GM18520 (cell line): Measurements from ENCODE around the gene ERF.

Experiments
- ATAC-seq: cut with Tn5 transposase; IDR thresholded peaks from one replicate; pipeline ENCODE4 v1.9.1; 2021; ENCODE audit not compliant: unreplicated experiment

Gene ERF

DNA sequence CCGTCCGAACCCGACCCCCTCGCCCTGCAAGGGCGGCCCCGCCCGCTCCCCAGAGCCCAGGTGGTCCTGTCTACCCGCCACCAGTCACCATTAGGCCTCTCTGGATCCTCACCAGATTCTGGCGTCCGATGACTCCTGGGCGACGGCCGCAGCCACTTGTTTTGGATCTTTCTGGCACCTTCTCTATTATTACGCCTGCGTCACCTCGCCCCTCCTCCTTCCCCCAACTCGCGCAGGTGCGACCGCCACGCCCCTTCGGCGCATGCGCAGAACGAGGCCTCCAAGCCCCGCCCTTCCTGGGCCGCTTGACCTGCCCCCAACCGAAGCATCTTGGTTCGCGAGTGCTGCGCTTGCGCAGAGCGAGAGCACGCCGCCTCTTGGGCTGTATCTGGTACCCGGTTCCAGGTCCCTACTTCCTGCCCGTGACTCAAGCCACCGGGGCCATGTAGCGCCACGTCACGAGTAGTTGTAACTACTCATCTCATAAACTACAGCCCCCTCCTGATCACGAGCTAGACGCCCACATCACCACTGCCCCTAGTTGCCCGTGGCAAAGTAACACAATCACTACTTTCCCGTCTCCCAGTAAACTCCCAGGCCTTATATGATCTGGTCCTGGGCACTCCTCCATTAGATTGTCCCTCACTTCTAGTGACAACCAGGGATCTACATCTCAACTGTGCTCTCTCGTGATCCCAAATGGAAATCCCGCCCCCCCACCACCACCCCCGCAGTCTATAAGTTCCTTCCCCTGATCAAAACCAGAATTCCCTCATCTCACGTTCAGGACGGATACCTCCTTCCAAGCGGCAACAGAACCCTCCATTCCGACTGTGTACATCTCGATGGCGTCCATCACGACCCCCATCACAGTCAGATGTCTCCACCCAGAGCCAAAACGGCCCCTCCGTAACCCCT, 37.1 kb downstream of the ERF start, which contains the start of gene DEDD2:
Gene DEDD2 (minus strand): TSS at position 158 of the 918 bp plus-strand sequence. CDS start 670 bp downstream, outside the sequence.
- ATAC-seq, result peak; percentile 61

DNA sequence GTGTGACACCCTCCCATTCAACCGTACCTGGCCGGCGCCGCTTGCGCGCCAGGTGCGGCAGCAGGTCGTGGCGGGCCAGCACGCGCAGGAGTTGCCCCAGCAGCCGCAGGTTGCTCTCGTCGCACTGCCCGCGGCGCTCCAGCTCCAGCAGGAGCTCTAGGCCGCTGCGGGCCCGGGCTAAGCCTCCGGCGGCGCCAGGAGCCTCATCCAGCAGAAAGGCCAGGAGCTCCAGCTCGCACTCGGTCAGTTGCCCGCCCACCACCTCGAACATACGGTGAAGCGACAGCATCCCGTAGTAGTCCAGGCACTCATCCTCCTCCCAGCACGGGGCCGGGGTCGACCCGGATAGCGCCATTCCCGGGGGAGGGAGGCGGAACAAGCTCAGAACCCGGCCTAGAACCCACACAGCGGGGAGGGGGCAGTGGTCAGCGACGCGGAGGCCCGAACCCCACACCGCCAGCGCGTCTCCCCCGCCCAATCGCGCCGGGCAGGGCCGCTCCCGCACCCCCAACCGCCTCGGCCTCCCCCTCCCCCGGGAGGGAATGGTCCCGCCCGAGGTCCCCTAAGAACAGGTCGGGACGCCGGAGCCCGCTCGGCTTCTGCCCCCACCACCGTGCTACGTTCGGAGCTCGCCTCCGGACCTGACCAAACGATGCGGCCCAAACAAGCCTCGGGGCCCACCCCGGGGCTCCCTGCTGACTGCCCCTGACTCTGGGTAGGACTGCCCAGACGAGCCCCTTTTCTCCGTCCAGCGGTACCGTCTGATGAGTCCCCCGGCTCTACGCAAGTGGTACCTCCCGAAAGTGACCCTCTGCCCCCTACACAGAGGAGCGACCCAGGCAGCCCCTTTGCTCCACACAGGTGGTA, 38.0 kb downstream of the ERF start:
- ATAC-seq, result no peak

DNA sequence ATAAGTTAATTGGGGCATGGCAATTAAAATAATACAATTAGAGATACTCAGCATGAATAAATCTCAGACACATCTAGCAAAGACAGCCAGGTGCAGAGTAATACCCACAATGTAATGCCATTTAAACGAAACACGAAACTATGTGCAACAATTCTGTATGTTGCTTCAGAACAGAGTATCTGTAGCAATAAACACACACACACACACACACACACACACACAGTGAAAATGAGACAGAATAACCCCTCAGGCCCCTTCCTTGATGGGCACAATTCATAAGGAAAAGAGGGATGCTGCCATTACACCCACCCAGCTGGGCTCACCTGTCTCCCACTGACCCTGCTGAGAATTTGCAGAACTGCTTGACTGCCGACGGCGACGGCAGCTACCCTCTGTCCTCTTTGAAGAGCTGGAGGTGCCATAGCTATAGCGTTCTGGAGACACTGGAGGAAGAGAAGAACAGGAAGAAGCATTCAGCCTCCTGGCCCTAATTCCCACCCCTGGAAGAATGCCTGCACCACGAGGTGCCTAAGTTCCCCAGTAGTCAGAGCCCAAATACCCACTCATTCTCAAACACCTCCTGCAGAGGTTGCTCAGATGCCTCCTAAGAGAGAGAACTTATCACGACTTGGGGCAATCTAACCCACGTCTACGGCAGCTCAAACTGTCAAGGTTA, 40.0 kb downstream of the ERF start:
- ATAC-seq, result no peak

DNA sequence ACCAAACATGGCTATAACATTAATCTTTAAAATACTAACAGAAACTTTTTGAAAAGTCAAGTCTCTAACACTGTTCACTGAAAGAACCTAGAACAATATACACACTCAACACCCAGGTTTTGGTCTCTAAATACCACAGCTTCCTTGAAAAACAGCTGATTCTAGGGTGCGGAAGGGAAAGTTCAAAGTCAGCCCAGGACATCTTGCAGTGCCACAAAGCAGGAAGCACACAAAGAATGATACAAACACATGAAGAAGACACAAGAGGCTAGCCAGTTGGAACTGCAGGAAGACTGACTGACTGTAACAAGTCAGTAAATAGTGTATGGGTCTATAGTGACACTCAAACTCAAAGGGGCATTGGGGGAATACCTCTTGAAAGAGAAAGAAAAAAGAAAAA, 42.0 kb downstream of the ERF start:
- ATAC-seq, result no peak

DNA sequence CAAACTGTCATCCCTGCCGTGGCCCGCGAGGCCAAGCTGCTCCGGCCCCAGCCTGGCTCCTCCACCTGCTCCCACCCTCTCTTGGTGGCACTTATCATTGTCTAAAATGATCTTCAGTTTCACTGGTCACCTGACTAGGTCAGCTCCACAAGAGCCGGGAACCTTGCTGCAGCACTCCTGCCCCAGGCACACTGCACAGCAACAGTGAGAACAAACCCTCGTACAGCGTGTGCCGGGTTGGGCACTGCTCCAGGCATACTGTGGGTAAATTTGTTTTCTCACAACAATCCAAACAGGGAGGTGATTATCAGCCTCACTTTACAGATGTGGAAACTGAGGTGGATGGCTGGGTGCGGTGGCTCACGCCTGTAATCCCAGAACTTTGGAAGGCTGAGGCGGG, 46.3 kb downstream of the ERF start:
- no peak for ATAC-seq

DNA sequence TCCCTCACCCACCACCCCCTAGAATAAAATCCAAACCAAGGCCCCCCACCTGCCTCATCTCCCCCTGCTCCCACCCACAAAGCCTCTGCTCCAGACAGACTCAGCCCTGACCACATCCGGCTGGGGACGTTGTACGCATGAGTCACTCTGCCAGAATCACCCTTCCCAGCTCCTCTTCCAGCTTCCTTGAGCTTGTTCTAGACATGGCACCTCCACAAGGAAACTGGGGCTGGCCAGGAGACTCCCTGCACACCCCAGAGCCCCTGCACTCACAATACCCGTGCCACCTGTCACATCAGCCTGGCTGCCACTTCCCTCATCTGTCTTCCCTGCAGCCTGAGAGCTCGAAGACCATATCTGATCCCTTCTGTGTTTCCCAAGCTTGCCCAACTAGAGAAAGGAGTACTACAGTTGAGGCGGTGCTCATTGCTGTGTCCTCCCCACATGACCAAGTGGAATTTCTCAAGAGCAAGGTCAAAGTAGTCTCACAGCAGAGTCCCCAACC, 47.1 kb downstream of the ERF start:
- no peak for ATAC-seq

DNA sequence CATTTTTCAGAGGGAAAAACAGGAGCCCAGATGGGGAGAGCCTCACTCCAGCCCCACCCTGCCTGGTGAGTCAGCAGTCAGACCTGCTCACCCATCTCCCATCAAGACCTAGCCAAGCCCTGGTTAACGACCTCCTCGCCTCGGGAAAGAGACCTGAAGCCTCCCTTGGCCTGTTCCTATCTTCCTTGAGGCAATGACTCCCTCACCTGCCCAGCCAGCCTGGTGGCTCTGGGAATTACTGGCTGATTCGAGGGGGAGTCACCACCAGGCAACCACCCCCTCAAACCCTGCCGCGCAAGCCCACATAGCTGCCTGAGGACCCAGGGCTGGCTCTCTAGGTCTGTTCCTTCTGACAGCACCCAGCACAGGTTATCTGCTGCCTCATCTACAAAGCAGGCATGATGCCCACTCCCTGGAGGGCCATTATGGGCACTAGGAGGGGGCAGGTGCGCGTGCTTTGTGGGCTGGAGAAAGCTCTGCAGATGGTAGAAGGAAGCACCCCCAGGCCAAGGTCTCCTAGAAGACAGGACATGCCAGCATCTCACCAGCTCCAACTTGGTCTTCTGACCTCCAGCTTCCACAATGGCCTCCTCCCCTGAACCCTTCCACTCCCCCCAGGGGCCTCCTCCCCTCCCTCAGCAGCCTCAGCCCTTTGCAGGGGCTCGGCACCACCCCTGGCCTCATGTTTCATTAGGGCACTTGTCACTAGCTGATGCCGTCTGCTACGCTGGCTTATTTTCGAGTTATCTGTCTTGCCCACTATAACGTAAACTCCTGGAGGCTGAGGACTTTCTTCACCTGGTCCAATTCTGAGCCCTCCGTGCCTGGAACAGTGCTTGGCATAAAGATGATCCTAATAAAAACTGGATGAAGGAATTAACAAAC, 47.8 kb downstream of the ERF start:
- no peak for ATAC-seq

DNA sequence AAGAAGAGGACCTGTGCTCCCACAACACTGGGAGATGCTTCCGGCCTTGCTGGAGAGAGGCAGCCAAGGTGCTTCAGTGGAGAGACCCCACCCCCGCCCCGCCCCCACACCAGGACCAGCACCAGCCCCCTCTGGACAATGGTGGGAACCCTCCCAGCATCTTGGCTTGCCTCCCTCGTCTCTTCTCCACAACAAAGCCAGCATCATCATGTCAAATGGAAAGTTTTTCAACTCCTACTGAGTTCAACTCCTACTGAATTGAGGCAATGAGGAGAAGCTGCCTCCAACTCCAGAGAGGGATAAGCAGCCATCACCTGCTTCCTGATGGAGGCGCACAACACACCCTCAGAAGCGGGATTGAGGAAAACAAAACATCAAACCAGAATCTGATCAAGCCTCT, 50.3 kb downstream of the ERF start:
- ATAC-seq, result no peak

DNA sequence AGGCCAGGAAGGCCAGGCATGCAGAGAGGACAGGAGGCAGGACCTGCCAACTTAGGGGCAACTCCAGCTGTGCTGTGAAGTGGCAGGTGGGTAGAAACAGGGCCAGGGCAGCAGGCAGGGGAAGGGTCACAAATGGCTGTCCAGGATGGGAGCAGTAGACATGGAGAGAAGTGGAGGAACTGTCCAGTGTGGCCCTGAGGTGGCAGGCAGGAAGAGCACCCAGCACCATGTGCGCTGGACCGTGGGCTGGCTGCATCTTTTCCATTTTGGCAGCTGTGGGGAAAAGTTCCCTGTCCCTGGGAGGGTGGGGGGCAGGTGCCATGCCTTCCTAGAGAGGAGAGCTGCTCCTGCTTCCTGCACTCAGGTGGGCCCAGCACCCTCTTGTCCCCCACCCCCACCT, 51.2 kb downstream of the ERF start:
- ATAC-seq, result no peak

DNA sequence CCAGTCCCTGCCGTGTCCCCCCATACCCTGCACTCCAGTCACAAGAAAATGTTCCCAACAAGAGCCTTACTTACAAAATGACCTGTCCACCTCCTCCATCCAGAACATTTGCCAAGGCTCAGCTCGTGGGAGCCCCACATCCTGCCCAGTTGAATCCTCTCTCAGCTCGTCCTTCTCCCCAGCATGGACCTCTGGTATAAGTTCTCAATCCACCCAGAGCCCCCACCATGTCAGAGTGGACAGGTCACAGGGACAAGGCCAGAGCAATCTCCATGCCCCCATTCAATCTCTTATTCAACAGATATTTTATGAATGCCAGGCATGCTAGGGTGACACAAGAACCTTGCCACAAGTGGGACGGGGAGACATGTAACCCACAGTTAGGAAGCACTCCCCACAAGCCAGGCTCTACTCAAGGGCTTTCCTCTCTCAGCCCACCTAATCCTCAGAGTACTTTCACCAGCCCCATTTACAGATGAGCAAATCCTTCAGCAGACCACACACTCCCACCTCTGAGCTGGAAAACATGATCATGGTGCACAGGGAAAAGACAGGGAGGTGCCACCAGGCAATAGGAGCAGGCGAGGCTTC, 52.5 kb downstream of the ERF start:
- no peak for ATAC-seq

DNA sequence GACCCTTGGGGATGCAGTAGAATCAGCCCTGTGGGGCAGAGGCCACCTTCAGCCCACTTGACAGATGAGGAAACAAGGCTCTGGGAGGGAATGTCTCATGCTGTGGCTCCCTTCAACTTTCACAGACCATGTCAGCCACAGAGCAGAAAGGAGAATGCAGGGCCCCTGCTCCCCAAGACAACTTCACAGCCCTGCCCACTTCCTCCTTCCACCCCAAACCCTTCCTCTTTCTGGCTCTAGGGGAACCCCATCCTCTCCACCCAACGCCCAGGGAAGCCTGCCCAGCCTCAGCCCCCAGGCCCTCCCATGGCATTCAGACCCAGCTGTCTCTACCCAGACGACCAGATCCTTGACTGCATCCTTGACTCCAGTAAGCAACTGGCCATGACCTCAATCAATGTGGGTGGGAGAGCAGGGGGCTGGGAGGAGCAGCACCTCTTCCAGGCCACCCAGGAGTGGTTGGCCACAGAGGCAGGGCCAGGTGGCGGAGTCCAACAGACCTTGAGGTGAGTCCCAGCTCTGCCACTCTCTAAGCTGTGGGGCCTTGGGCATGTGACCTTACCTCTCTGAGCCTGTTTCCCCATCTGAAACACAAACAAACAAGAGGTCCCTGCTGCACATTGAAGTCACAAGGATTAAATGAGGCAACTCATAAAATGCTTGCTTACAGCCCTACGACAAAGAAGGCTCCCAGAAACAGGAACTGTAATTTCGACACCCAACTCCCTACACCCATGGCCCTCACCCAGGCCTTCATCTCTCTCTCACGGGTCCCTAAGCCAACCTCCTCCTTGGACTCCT, 53.2 kb downstream of the ERF start:
- peak; percentile 29 for ATAC-seq

DNA sequence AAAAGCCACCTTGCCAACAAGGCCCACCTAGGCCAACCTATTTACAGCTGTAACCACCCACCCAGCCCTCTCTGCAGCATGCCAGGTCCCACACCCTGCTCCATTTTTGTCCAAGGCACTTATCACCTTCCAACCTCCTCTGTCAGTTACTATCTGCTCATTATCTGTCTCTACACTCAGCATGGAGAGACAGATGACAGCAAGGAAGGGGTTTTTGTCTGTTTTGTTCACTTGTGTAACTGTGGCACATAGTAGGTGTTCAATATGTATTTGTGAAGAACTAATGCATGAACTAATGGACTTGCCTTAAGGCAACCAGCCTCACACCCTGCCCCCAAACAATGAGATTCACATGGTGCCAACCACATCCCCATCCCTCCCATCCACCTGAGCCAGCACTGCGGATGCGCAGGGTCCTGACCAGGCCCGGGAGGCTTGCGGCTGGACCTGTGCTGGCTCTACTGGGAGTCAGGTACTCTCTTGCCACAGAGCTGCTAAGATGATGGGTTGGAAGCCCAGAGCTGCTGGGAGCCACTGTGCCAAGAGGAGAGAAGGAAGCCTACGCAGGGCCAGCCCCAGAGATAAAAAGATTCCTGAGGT, 54.7 kb downstream of the ERF start:
- no peak for ATAC-seq

DNA sequence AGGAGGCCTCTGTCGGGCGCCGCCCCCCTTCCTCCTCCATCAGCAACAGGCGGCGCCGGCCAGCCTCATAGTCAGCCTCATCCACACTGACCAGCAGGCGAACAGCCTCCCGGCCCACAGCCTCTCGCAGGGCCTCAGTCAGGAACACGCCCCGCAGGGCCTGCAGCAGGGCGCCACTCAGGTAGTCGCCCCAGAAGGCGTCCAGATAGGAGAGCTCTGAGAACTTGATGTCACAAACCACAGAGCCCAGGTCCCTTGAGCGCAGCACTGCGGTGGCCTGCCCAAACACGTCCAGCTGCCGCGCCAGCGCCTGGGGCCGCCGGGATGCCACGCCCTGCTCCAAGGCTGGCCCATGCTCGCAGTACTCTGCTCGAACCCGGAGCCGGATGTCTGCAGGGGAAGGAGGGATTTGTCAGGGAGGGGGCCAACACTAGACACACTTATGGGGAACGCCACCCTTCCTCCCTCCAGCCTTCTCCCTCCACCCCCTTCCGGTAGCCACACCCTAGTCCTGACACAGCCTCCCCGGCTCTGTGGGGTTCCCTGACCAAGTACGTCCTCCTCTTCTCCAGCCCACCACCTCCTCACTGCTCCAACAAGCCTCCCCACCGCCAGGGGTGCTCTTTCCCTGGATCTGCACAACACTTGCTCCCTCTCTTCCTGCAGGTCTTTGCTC, 55.4 kb downstream of the ERF start:
- ATAC-seq, result peak; percentile 35

DNA sequence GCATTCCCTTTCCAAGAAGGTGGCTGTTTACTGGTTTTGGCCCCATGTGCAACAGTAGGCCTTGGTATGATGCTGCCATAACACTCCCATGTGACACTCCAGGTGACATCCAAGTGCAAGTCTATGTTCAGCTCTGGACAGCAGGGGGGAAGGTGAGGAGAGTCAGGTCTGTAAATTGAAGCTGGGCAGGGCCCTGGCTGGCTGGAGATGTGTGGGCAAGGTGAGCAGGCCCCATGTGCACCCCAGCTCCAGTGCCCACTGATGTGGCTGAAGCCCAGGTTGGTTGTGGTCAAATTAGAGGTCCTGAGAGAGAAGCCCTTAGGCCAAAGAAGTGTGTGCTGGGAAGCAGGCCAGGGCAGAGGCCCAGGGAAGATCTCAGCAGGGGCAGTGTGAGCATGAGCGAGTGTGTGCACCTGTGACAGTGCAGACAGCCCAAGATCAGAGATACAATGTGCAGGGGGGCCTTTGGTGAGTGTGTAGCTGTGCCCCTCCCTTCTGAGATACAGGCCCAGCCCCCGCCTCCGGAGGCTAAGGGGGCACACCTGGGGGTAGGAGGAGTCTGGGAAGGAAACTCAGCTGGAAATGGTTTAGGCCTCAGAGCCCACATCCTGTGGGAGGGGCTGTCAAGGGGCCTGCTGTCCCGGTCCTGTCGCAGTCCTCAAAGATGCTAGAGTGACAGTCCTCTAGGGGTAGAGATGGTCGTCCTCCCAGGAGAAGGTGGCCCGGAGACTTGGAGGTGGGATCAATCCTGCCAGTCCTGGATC, 56.1 kb downstream of the ERF start:
- peak; percentile 26 for ATAC-seq
